ENCODE data around the gene N4BP2L1.

Gene N4BP2L1

GRCh38 chr13:32430018-32430747 lies 2.3 kb upstream of the N4BP2L1 start:
- DNase-seq: no peak

GRCh38 chr13:32429433-32429909 lies 1.5 kb upstream of the N4BP2L1 start:
- DNase-seq: no peak

GRCh38 chr13:32428581-32429432 lies 877 bp upstream of the N4BP2L1 start:
- no peak for DNase-seq

GRCh38 chr13:32426990-32427851 lies 709 bp downstream of the N4BP2L1 start:
- peak; percentile 55 for DNase-seq

- DNase-seq: peak; percentile 38
Measured at GRCh38 chr13:32426191-32426989, 1.5 kb downstream of the N4BP2L1 start.

- no peak for DNase-seq
Measured at GRCh38 chr13:32425158-32425557, 2.8 kb downstream of the N4BP2L1 start.

GRCh38 chr13:32423592-32423991 lies 4.3 kb downstream of the N4BP2L1 start:
- DNase-seq: no peak

- no peak for DNase-seq
Measured at GRCh38 chr13:32419862-32420261, 8.1 kb downstream of the N4BP2L1 start.

GRCh38 chr13:32417995-32418394 lies 9.9 kb downstream of the N4BP2L1 start:
- DNase-seq: no peak

GRCh38 chr13:32415019-32415418 lies 12.9 kb downstream of the N4BP2L1 start:
- no peak for DNase-seq

GRCh38 chr13:32414580-32414979 lies 13.3 kb downstream of the N4BP2L1 start:
- DNase-seq: no peak

GRCh38 chr13:32413284-32413683 lies 14.6 kb downstream of the N4BP2L1 start:
- no peak for DNase-seq

GRCh38 chr13:32409561-32410421 lies 18.1 kb downstream of the N4BP2L1 start:
- no peak for DNase-seq

- DNase-seq: no peak
Measured at GRCh38 chr13:32409001-32409313, 19.0 kb downstream of the N4BP2L1 start.

GRCh38 chr13:32408296-32409000 lies 19.5 kb downstream of the N4BP2L1 start:
- DNase-seq: no peak

- DNase-seq: no peak
Measured at GRCh38 chr13:32407854-32408253, 20.1 kb downstream of the N4BP2L1 start.

- no peak for DNase-seq
Measured at GRCh38 chr13:32403108-32403507, 24.8 kb downstream of the N4BP2L1 start.

- no peak for DNase-seq
Measured at GRCh38 chr13:32391101-32391619, 36.8 kb downstream of the N4BP2L1 start.

GRCh38 chr13:32390484-32390883 lies 37.4 kb downstream of the N4BP2L1 start:
- DNase-seq: no peak

- DNase-seq: no peak
Measured at GRCh38 chr13:32390048-32390447, 37.9 kb downstream of the N4BP2L1 start.
